H1 (cell line): ENCODE measurements around the gene ARHGAP15. TPM values are rescaled to one million over a fixed set of nuclear protein-coding genes. Genes with fewer than 3 reads are reported as not detected.

Source experiments
- CTCF ChIA-PET: fragments of 300-600 bp; sonication (Branson Sonifier 250); formaldehyde crosslinking; loops from one replicate; lab custom pipeline; 2021; ENCODE audit not compliant: partially characterized antibody; lab: Charles Lee
- POLR2A ChIA-PET: fragments of 300-600 bp; sonication (Branson Sonifier 250); formaldehyde crosslinking; loops from one replicate; lab custom pipeline; 2021; ENCODE audit warnings: inconsistent platforms; ENCODE audit not compliant: partially characterized antibody; lab: Charles Lee
- DNase-seq, 2 experiments: peaks; one replicate each; pipeline versions ENCODE4 v3.0.0 to v3.0.0-alpha.2; 2010 to 2022; ENCODE audit warnings: low spot score in 2 of 2, low read depth in 1 of 2, mixed read lengths in 1 of 2
- FAIRE-seq: peaks from 2 replicates; lab custom pipeline; 2011; peaks lifted over from hg19 to GRCh38; lab: Jason Lieb, UNC
- H2AFZ ChIP-seq: 2 replicates; pipeline ENCODE4 v1.8.1; 2012; ENCODE audit warnings: low read length, inconsistent platforms
- H2AK5ac ChIP-seq: 2 replicates; pipeline ENCODE4 v1.6.1; 2013; ENCODE audit warnings: low read depth, low read length
- H2BK120ac ChIP-seq: replicated peaks from 2 replicates; pipeline ENCODE3; 2013; ENCODE audit warnings: low read depth, low read length, inconsistent platforms
- H2BK12ac ChIP-seq: 2 replicates; pipeline ENCODE4 v1.6.1; 2013; ENCODE audit warnings: low read depth, low read length
- H2BK15ac ChIP-seq: 2 replicates; pipeline ENCODE4 v1.6.1; 2013; ENCODE audit warnings: low read length
- H2BK20ac ChIP-seq: 2 replicates; pipeline ENCODE4 v1.6.1; 2013; ENCODE audit warnings: low read length
- H2BK5ac ChIP-seq: 2 replicates; pipeline ENCODE4 v1.6.1; 2013; ENCODE audit warnings: low read depth, low read length
- H3K14ac ChIP-seq: 2 replicates; pipeline ENCODE4 v1.6.1; 2013; ENCODE audit warnings: inconsistent platforms; ENCODE audit not compliant: insufficient read length
- H3K18ac ChIP-seq: 2 replicates; pipeline ENCODE4 v1.6.1; 2013; ENCODE audit warnings: low read length; ENCODE audit errors: extremely low read depth
- H3K23ac ChIP-seq: 2 replicates; pipeline ENCODE4 v1.6.1; 2013; ENCODE audit warnings: inconsistent platforms; ENCODE audit not compliant: insufficient read length
- H3K23me2 ChIP-seq: 2 replicates; pipeline ENCODE4 v1.6.1; 2013; ENCODE audit warnings: low read depth, low read length
- H3K27ac ChIP-seq: 2 replicates; pipeline ENCODE4 v1.6.1; 2011; ENCODE audit warnings: low read depth, low read length, inconsistent platforms
- H3K27me3 ChIP-seq, 4 experiments: replicated peaks in 1 of 4; 1 replicate in 1 of 4; 2 replicates in 3 of 4; pipeline versions ENCODE4 v1.6.1 to v1.8.1; 2011 to 2013; ENCODE audit warnings: low read length in 3 of 4, mild to moderate bottlenecking in 3 of 4, inconsistent platforms in 2 of 4, mixed read lengths in 2 of 4, moderate library complexity in 1 of 4; ENCODE audit not compliant: control insufficient read depth in 3 of 4, insufficient read depth in 3 of 4; ENCODE audit errors: extremely low read depth in 1 of 4
- H3K36me3 ChIP-seq, 4 experiments: 2 replicates each; pipeline versions ENCODE4 v1.6.1 to v1.8.1; 2011 to 2013; ENCODE audit warnings: mild to moderate bottlenecking in 4 of 4, low read length in 3 of 4, moderate library complexity in 2 of 4, control low read depth in 1 of 4, inconsistent platforms in 1 of 4; ENCODE audit not compliant: insufficient read depth in 4 of 4, control insufficient read depth in 2 of 4
- H3K4ac ChIP-seq: replicated peaks from 2 replicates; pipeline ENCODE3; 2013; ENCODE audit warnings: low read length, low read depth, mixed read lengths, inconsistent platforms; ENCODE audit not compliant: insufficient read length
- H3K4me1 ChIP-seq, 4 experiments: replicated peaks in 1 of 4; 1 replicate in 1 of 4; 2 replicates in 3 of 4; pipeline versions ENCODE4 v1.6.1 to v1.8.1; 2011 to 2013; ENCODE audit warnings: low read length in 3 of 4, inconsistent platforms in 2 of 4, mixed read lengths in 1 of 4; ENCODE audit not compliant: insufficient read depth in 4 of 4, control insufficient read depth in 3 of 4
- H3K4me2 ChIP-seq, 2 experiments: 2 replicates each; pipeline versions ENCODE4 v1.6.1 to v1.8.1; 2011 to 2013; ENCODE audit warnings: low read depth in 2 of 2, low read length in 2 of 2, control low read depth in 1 of 2, inconsistent platforms in 1 of 2, mild to moderate bottlenecking in 1 of 2; ENCODE audit not compliant: insufficient read depth in 1 of 2
- H3K4me3 ChIP-seq, 4 experiments: fragments of 200-600, 300-600 bp in 1 of 4; sonication (generic), shearing (Covaris generic), sonication (Bioruptor Twin) in 1 of 4; 2 replicates each; pipeline versions ENCODE4 v1.5.1 to v1.8.1; 2011 to 2016; ENCODE audit warnings: low read length in 4 of 4, low read depth in 3 of 4, control low read depth in 2 of 4, inconsistent platforms in 2 of 4, mild to moderate bottlenecking in 2 of 4, mixed read lengths in 1 of 4, moderate library complexity in 1 of 4; ENCODE audit not compliant: insufficient read depth in 2 of 4; ENCODE audit errors: extremely low read depth in 1 of 4
- H3K56ac ChIP-seq: replicated peaks from 2 replicates; pipeline ENCODE3; 2013; ENCODE audit warnings: low read depth, mild to moderate bottlenecking, mixed read lengths, low read length, inconsistent platforms; ENCODE audit not compliant: insufficient read length
- H3K79me1 ChIP-seq: 2 replicates; pipeline ENCODE4 v1.6.1; 2013; ENCODE audit warnings: low read depth, low read length, control low read depth
- H3K79me2 ChIP-seq, 2 experiments: 2 replicates each; pipeline versions ENCODE4 v1.6.1 to v1.8.1; 2012 to 2013; ENCODE audit warnings: low read length in 2 of 2, mild to moderate bottlenecking in 2 of 2, inconsistent platforms in 1 of 2; ENCODE audit not compliant: insufficient read depth in 2 of 2, control insufficient read depth in 1 of 2
- H3K9ac ChIP-seq, 4 experiments: replicated peaks in 1 of 4; 1 replicate in 1 of 4; 2 replicates in 3 of 4; pipeline versions ENCODE4 v1.6.1 to v1.8.1; 2011 to 2013; ENCODE audit warnings: low read depth in 3 of 4, low read length in 3 of 4, control low read depth in 2 of 4, mild to moderate bottlenecking in 2 of 4, moderate library complexity in 2 of 4, inconsistent platforms in 1 of 4; ENCODE audit errors: extremely low read depth in 1 of 4
- H3K9me3 ChIP-seq, 2 experiments: 2 replicates each; pipeline versions ENCODE4 v1.6.1 to v1.8.1; 2012 to 2013; ENCODE audit warnings: mild to moderate bottlenecking in 2 of 2, moderate library complexity in 2 of 2, control low read depth in 1 of 2, inconsistent platforms in 1 of 2, low read depth in 1 of 2, low read length in 1 of 2, mixed read lengths in 1 of 2; ENCODE audit not compliant: insufficient read depth in 2 of 2
- H4K20me1 ChIP-seq, 2 experiments: replicated peaks in 1 of 2; 2 replicates each; pipeline versions ENCODE3 to v1.8.1; 2011 to 2013; ENCODE audit warnings: inconsistent platforms in 2 of 2, low read length in 2 of 2, mild to moderate bottlenecking in 1 of 2; ENCODE audit not compliant: insufficient read depth in 2 of 2, control insufficient read depth in 1 of 2
- H4K5ac ChIP-seq: 2 replicates; pipeline ENCODE4 v1.6.1; 2013; ENCODE audit warnings: low read length, low read depth, mixed read lengths, inconsistent platforms; ENCODE audit not compliant: insufficient read length
- H4K8ac ChIP-seq: 2 replicates; pipeline ENCODE4 v1.8.0; 2013; ENCODE audit warnings: mild to moderate bottlenecking, moderate library complexity, low read length, inconsistent platforms; ENCODE audit not compliant: insufficient read depth; ENCODE audit errors: extremely low read depth
- H4K91ac ChIP-seq: replicated peaks from 2 replicates; pipeline ENCODE3; 2013; ENCODE audit warnings: low read length, mixed read lengths, inconsistent platforms; ENCODE audit not compliant: insufficient read length
- ASH2L ChIP-seq: fragments of 200-600, 300-600 bp; sonication (generic); IDR thresholded peaks from one replicate; pipeline ENCODE4 v1.7.1; 2017; ENCODE audit warnings: low read length
- BACH1 ChIP-seq: IDR thresholded peaks from 2 replicates; pipeline ENCODE4 v1.6.1; 2012; ENCODE audit warnings: low read length, improper control_type of control experiment
- BRCA1 ChIP-seq: IDR thresholded peaks from 2 replicates; pipeline ENCODE4 v1.6.1; 2012; ENCODE audit warnings: low read depth, low read length, improper control_type of control experiment
- CBX5 ChIP-seq: fragments of 300-800, 300-1000 bp; sonication (generic); IDR thresholded peaks from 2 replicates; pipeline ENCODE4 v1.7.1; 2016; ENCODE audit warnings: antibody characterized with exemption, low read length, low read depth
- CREB1 ChIP-seq: IDR thresholded peaks from 2 replicates; pipeline ENCODE4 v1.6.1; 2012; ENCODE audit warnings: inconsistent platforms
- GTF2F1 ChIP-seq: IDR thresholded peaks from 2 replicates; pipeline ENCODE4 v1.6.1; 2012; ENCODE audit warnings: low read depth, low read length, improper control_type of control experiment, borderline replicate concordance
- HDAC2 ChIP-seq, 2 experiments: fragments of 300-600 bp in 1 of 2; sonication (generic) in 1 of 2; IDR thresholded peaks; 2 replicates each; pipeline ENCODE4 v1.6.1; 2011 to 2012; ENCODE audit warnings: low read depth in 2 of 2, low read length in 2 of 2, mild to moderate bottlenecking in 2 of 2, moderate library complexity in 2 of 2, borderline replicate concordance in 1 of 2, inconsistent platforms in 1 of 2
- MAFK ChIP-seq: IDR thresholded peaks from 2 replicates; pipeline ENCODE4 v1.6.1; 2012; ENCODE audit warnings: low read depth, mild to moderate bottlenecking, improper control_type of control experiment, low read length
- PHF8 ChIP-seq: fragments of 200-600 bp; sonication (generic); conservative IDR thresholded peaks from 2 replicates; pipeline ENCODE4 v1.7.1; 2012; ENCODE audit warnings: low read depth, mild to moderate bottlenecking, inconsistent platforms, low read length, moderate library complexity
- RBBP5 ChIP-seq: IDR thresholded peaks from 2 replicates; pipeline ENCODE4 v1.7.1; 2012; ENCODE audit warnings: low read depth, mild to moderate bottlenecking, inconsistent platforms, low read length, moderate library complexity, borderline replicate concordance
- RNF2 ChIP-seq: fragments of 200-900, 300-1000 bp; sonication (generic); IDR thresholded peaks from 2 replicates; pipeline ENCODE4 v1.7.1; 2016; ENCODE audit warnings: borderline replicate concordance, low read depth, mild to moderate bottlenecking, antibody characterized with exemption, low read length; ENCODE audit not compliant: poor library complexity, severe bottlenecking; ENCODE audit errors: missing control alignments
- TAF7 ChIP-seq: optimal IDR thresholded peaks from 2 replicates; pipeline ENCODE3; 2011; ENCODE audit warnings: low read depth, mild to moderate bottlenecking, inconsistent platforms, low read length, moderate library complexity, borderline replicate concordance
- WGBS, 2 experiments: shearing (Covaris generic) in 1 of 2; methylation state at CpG; one replicate each; pipeline versions ENCODE4 v1.1.6 to v1.1.7; 2013 to 2015; ENCODE audit warnings: low lambda C conversion rate in 2 of 2, mixed read lengths in 2 of 2, inconsistent platforms in 1 of 2, low coverage in 1 of 2, missing lambda C conversion rate in 1 of 2; ENCODE audit not compliant: insufficient replicate concordance in 2 of 2, insufficient coverage in 1 of 2, insufficient read length in 1 of 2; ENCODE audit errors: extremely low coverage in 1 of 2, missing lambda C conversion rate in 1 of 2; 5-methylcytosine and 5-hydroxymethylcytosine counted together
- polyA plus RNA-seq, 7 experiments: library from polyadenylated mRNA; depleted of rRNA in 3 of 7; stranded (reverse) in 5 of 7; unstranded in 2 of 7; fragments of >200 nt in 5 of 7; fragments of 200-250 nt in 2 of 7; gene quantifications; 1 replicate in 5 of 7; 2 replicates in 1 of 7; 4 replicates in 1 of 7; pipeline versions ENCODE4 v1.2.1 to v1.2.3, GENCODE V29; 2011 to 2013; ENCODE audit warnings: missing spikeins in 2 of 7, mixed read lengths in 2 of 7
- total RNA-seq: library from RNA; stranded (reverse); fragmentation: NEBNext Ultra II Directional; extraction: Animal tissue kit (Norgen Biotek cat#: 25700); gene quantifications from 2 replicates; pipeline ENCODE4 v1.2.1, GENCODE V29; 2021
- TF ChIP-seq, protein P1 (sequence below): IDR thresholded peaks from 2 replicates; pipeline ENCODE4 v1.6.1; 2011; ENCODE audit warnings: low read length, improper control_type of control experiment

Gene ARHGAP15
- total and polyA plus RNA-seq, 2 of the 8 experiments (the other 6 are each of a cell fraction or from before 2014, with no cell fraction given): not detected

GRCh38 chr2:143581134-143581533 is 451.9 kb downstream of the ARHGAP15 start:
- Histone ChIP-seq H3K23me2 (no peaks in the 10 kb centered on the region), H3K9ac (no peak overlapping the region), H2BK120ac (no peak overlapping the region), H3K56ac (no peak overlapping the region), H3K23ac (no peak overlapping the region), H3K18ac (no peak overlapping the region), H4K20me1 (no peaks in the 10 kb centered on the region), H3K27me3 (no peaks in the 10 kb centered on the region), H3K4me2 (no peak overlapping the region), H2AK5ac (no peak overlapping the region), H3K79me1 (no peaks in the 10 kb centered on the region), H3K14ac (no peak overlapping the region), H3K79me2 (no peaks in the 10 kb centered on the region), H3K9me3 (no peaks in the 10 kb centered on the region), H2BK5ac (no peak overlapping the region), H4K91ac (no peak overlapping the region), H2BK15ac (no peak overlapping the region), H2BK12ac (no peak overlapping the region), H3K27ac (no peak overlapping the region), H3K36me3 (no peaks in the 10 kb centered on the region), H3K4me1 (peaks cover 0 to 4% (median 0%) of the 10 kb centered on the region in 4 experiments; a peak in 1 of 7 replicates), H3K4ac (no peak overlapping the region), H4K5ac (no peak overlapping the region), H2AFZ (no peak overlapping the region), H4K8ac (no peak overlapping the region), H2BK20ac (no peak overlapping the region), H3K4me3 (no peak overlapping the region)
- no peak for FAIRE-seq
- 89% methylated on average over 2 of the region's 2 CpGs; no CpG with 5 or more reads in 1 of the 2 experiments for WGBS, 2 experiments
- CTCF ChIA-PET: interaction anchor here (0.6 to 1.2 kb wide), 9 partner anchors 16 to 492 kb away, joined by 3 to 4 read pairs (median 3); no protein-coding TSS in a partner anchor
- no peak for DNase-seq
- POLR2A ChIA-PET: no interaction called here
- TF ChIP-seq HDAC2 (IDR thresholded peaks at IDR 0.05; ENCODE audit: borderline replicate concordance in 1 of 2, low read depth in 2 of 2, low read length in 2 of 2): no peak
- TF ChIP-seq CREB1: no peak
- TF ChIP-seq BACH1: no peak
- TF ChIP-seq TAF7: no peak
- no peak for TF ChIP-seq RBBP5
- TF ChIP-seq RNF2: no peak
- TF ChIP-seq MAFK: no peak
- TF ChIP-seq CBX5: no peak
- no peak for TF ChIP-seq BRCA1
- TF ChIP-seq, protein P1, sequence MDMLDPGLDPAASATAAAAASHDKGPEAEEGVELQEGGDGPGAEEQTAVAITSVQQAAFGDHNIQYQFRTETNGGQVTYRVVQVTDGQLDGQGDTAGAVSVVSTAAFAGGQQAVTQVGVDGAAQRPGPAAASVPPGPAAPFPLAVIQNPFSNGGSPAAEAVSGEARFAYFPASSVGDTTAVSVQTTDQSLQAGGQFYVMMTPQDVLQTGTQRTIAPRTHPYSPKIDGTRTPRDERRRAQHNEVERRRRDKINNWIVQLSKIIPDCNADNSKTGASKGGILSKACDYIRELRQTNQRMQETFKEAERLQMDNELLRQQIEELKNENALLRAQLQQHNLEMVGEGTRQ: no peak
- TF ChIP-seq GTF2F1: no peak
- no peak for TF ChIP-seq ASH2L
- no peak for TF ChIP-seq PHF8
